IMR-90 (cell line): Measurements from ENCODE around the gene ARHGAP32. TPM values are rescaled to one million over a fixed set of nuclear protein-coding genes. Genes with fewer than 3 reads are reported as not detected.

Source experiments
- ATAC-seq: fragments of 200-7000 bp; cut with Tn5 transposase; 2 replicates; pipeline ENCODE4 v1.9.1; 2020; ENCODE audit warnings: low read depth, mild to moderate bottlenecking, moderate library complexity
- BruUV-seq: library from RNA; stranded (reverse); fragments of 400-500 nt; replicated peaks from 2 replicates; lab custom pipeline; 2021; lab: Mats Ljungman, UMichigan
- CTCF ChIA-PET: fragments of 300-600 bp; formaldehyde crosslinking; extraction: SDS; loops from one replicate; lab custom pipeline; 2021; ENCODE audit warnings: antibody characterized with exemption; lab: Yijun Ruan, JAX
- POLR2A ChIA-PET: fragments of 300-600 bp; sonication (Branson Sonifier 250); formaldehyde crosslinking; loops from one replicate; lab custom pipeline; 2022; ENCODE audit warnings: antibody characterized with exemption; ENCODE audit not compliant: unreplicated experiment; lab: Charles Lee
- DNase-seq: peaks from one replicate; pipeline ENCODE4 v3.0.0; 2013
- H2AFZ ChIP-seq: replicated peaks from 2 replicates; pipeline ENCODE3; 2013; ENCODE audit warnings: low read length, mild to moderate bottlenecking; ENCODE audit not compliant: poor library complexity
- H2AK5ac ChIP-seq: 2 replicates; pipeline ENCODE4 v1.6.1; 2013; ENCODE audit warnings: low read depth, low read length, inconsistent platforms
- H2AK9ac ChIP-seq: replicated peaks from 2 replicates; pipeline ENCODE3; 2013; ENCODE audit warnings: mild to moderate bottlenecking, low read depth, low read length, moderate library complexity; ENCODE audit not compliant: poor library complexity
- H2BK120ac ChIP-seq: 2 replicates; pipeline ENCODE4 v1.6.1; 2013; ENCODE audit warnings: low read depth, low read length, inconsistent platforms
- H2BK15ac ChIP-seq: 3 replicates; pipeline ENCODE4 v1.6.1; 2013; ENCODE audit warnings: low read depth, low read length, inconsistent platforms
- H2BK20ac ChIP-seq: 2 replicates; pipeline ENCODE4 v1.6.1; 2013; ENCODE audit warnings: low read depth, mild to moderate bottlenecking, inconsistent platforms, low read length, moderate library complexity
- H2BK5ac ChIP-seq: 2 replicates; pipeline ENCODE4 v1.6.1; 2013; ENCODE audit warnings: mild to moderate bottlenecking, low read depth, low read length, inconsistent platforms; ENCODE audit not compliant: poor library complexity, severe bottlenecking
- H3K14ac ChIP-seq: replicated peaks from 2 replicates; pipeline ENCODE4 v1.6.1; 2013; ENCODE audit warnings: low read depth, low read length, inconsistent platforms
- H3K18ac ChIP-seq: 2 replicates; pipeline ENCODE4 v1.6.1; 2013; ENCODE audit warnings: low read depth, low read length, control low read depth
- H3K23ac ChIP-seq: 2 replicates; pipeline ENCODE4 v1.6.1; 2013; ENCODE audit warnings: low read depth, low read length, inconsistent platforms
- H3K27ac ChIP-seq: 2 replicates; pipeline ENCODE4 v1.5.1; 2013; ENCODE audit warnings: mild to moderate bottlenecking, control low read depth, low read length; ENCODE audit not compliant: insufficient read depth
- H3K27me3 ChIP-seq: 2 replicates; pipeline ENCODE4 v1.6.1; 2013; ENCODE audit warnings: low read length; ENCODE audit not compliant: control insufficient read depth, insufficient read depth
- H3K36me3 ChIP-seq: 2 replicates; pipeline ENCODE4 v1.6.1; 2013; ENCODE audit warnings: low read length, mixed read lengths; ENCODE audit not compliant: control insufficient read depth, insufficient read depth
- H3K4ac ChIP-seq: 2 replicates; pipeline ENCODE4 v1.6.1; 2013; ENCODE audit warnings: low read depth, low read length, inconsistent platforms
- H3K4me1 ChIP-seq: 2 replicates; pipeline ENCODE4 v1.6.1; 2013; ENCODE audit warnings: low read length, mixed read lengths; ENCODE audit not compliant: control insufficient read depth, insufficient read depth
- H3K4me2 ChIP-seq: 2 replicates; pipeline ENCODE4 v1.6.1; 2013; ENCODE audit warnings: low read depth, mild to moderate bottlenecking, control low read depth, low read length, moderate library complexity
- H3K4me3 ChIP-seq: 2 replicates; pipeline ENCODE4 v1.5.1; 2013; ENCODE audit warnings: low read depth, mild to moderate bottlenecking, control low read depth, low read length, moderate library complexity; ENCODE audit not compliant: insufficient read depth
- H3K56ac ChIP-seq: 2 replicates; pipeline ENCODE4 v1.6.1; 2013; ENCODE audit warnings: low read length, inconsistent platforms; ENCODE audit not compliant: insufficient read depth; ENCODE audit errors: extremely low read depth
- H3K79me1 ChIP-seq, 2 experiments: 2 replicates each; pipeline ENCODE4 v1.6.1; 2013; ENCODE audit warnings: low read length in 2 of 2, inconsistent platforms in 1 of 2, low read depth in 1 of 2
- H3K9ac ChIP-seq: 2 replicates; pipeline ENCODE4 v1.6.1; 2013; ENCODE audit warnings: low read depth, low read length, control low read depth
- H3K9me1 ChIP-seq: 2 replicates; pipeline ENCODE4 v1.6.1; 2013; ENCODE audit warnings: low read length, inconsistent platforms; ENCODE audit not compliant: insufficient read depth
- H3K9me3 ChIP-seq: 2 replicates; pipeline ENCODE4 v1.6.1; 2013; ENCODE audit warnings: low read length; ENCODE audit not compliant: control insufficient read depth, insufficient read depth
- H4K20me1 ChIP-seq: 2 replicates; pipeline ENCODE4 v1.6.1; 2013; ENCODE audit warnings: low read length, inconsistent platforms; ENCODE audit not compliant: insufficient read depth
- H4K5ac ChIP-seq: 2 replicates; pipeline ENCODE4 v1.6.1; 2013; ENCODE audit warnings: mild to moderate bottlenecking, low read depth, low read length, control low read depth
- H4K8ac ChIP-seq, 2 experiments: 2 replicates each; pipeline ENCODE4 v1.6.1; 2013; ENCODE audit warnings: low read depth in 2 of 2, low read length in 2 of 2, control low read depth in 1 of 2, inconsistent platforms in 1 of 2
- H4K91ac ChIP-seq: 2 replicates; pipeline ENCODE4 v1.6.1; 2013; ENCODE audit warnings: low read depth, low read length, inconsistent platforms; ENCODE audit not compliant: insufficient read depth
- CEBPB ChIP-seq: IDR thresholded peaks from 2 replicates; pipeline ENCODE4 v1.6.1; 2012; ENCODE audit warnings: low read depth, low read length, improper control_type of control experiment
- FOS ChIP-seq: fragments of 150-350 bp; IDR thresholded peaks from 2 replicates; pipeline ENCODE4 v1.6.1; 2016; ENCODE audit warnings: low read depth, low read length
- POLR2A ChIP-seq: IDR thresholded peaks from 2 replicates; pipeline ENCODE4 v1.6.1; 2012; ENCODE audit warnings: mild to moderate bottlenecking, low read depth, low read length
- RCOR1 ChIP-seq: IDR thresholded peaks from 2 replicates; pipeline ENCODE4 v1.6.1; 2012; ENCODE audit warnings: mild to moderate bottlenecking, low read length, improper control_type of control experiment; ENCODE audit not compliant: insufficient replicate concordance
- SMC3 ChIP-seq: fragments of 150-350 bp; IDR thresholded peaks from 2 replicates; pipeline ENCODE4 v1.6.1; 2016; ENCODE audit warnings: low read depth, mild to moderate bottlenecking, antibody characterized with exemption, low read length, moderate library complexity
- WGBS, 2 experiments: methylation state at CpG; one replicate each; pipeline versions ENCODE4 v1.1.5 to v1.1.7; 2013; ENCODE audit warnings: missing lambda C conversion rate in 2 of 2; ENCODE audit not compliant: insufficient read length in 1 of 2; ENCODE audit errors: extremely low coverage in 2 of 2; 5-methylcytosine and 5-hydroxymethylcytosine counted together
- dilution Hi-C: fragments of 300-500 bp; cut with HindIII; formaldehyde crosslinking; loops from one replicate; pipeline ENCODE4 v1.14.3; 2018; ENCODE audit warnings: low sequenced_read_pairs; ENCODE audit not compliant: unreplicated experiment
- in situ Hi-C: fragments of 300-500 bp; cut with MboI; formaldehyde crosslinking; loops from 3 replicates; pipeline ENCODE4 v1.14.3; 2019; ENCODE audit warnings: low sequenced_read_pairs, inconsistent platforms, mixed read lengths
- intact Hi-C: fragments of 100-400 bp; cut with micrococcal nuclease; formaldehyde crosslinking; loops from 2 replicates; pipeline ENCODE4 v1.10.0; 2022
- polyA plus RNA-seq, 3 experiments: library from polyadenylated mRNA; depleted of rRNA; stranded (reverse); fragments of >200 nt; gene quantifications; 2 replicates each; pipeline ENCODE4 v1.2.3, GENCODE V29; 2012; ENCODE audit warnings: low replicate concordance in 1 of 3
- total RNA-seq: library from RNA; depleted of rRNA; stranded (reverse); fragments of >200 nt; gene quantifications from 2 replicates; pipeline ENCODE4 v1.2.3, GENCODE V29; 2012

Gene ARHGAP32
- total and polyA plus RNA-seq, 2 of the 4 experiments (the other 2 are of a cell fraction): 4.1 to 8.4 TPM

- POLR2A ChIA-PET: interaction anchor here (0.7 kb wide), 1 partner anchor 22 kb away, joined by 9 read pairs; no protein-coding TSS in a partner anchor
These were observed 158.1 kb downstream of the ARHGAP32 start for GRCh38 chr11:129034001-129034400.

More at GRCh38 chr11:129034001-129034400, 158.1 kb downstream of the ARHGAP32 start:
- Histone ChIP-seq H3K14ac (no peak overlapping the region), H3K4me2 (no peak overlapping the region), H4K20me1 (no peaks in the 10 kb centered on the region), H2AK9ac (no peak overlapping the region), H2BK20ac (no peak overlapping the region), H2BK120ac (no peak overlapping the region), H3K9me1 (no peaks in the 10 kb centered on the region; the same call in 1 of the 2 replicates), H3K9ac (no peak overlapping the region), H4K91ac (no peak overlapping the region), H4K5ac (no peak overlapping the region), H4K8ac (no peak overlapping the region), H3K18ac (no peak overlapping the region), H2BK15ac (no peak overlapping the region), H3K4me3 (no peak overlapping the region), H3K36me3 (no peaks in the 10 kb centered on the region), H3K4me1 (no peaks in the 10 kb centered on the region), H2BK5ac (no peak overlapping the region), H3K27ac (no peak overlapping the region), H3K4ac (no peak overlapping the region), H2AK5ac (no peak overlapping the region), H3K23ac (no peak overlapping the region), H3K27me3 (no peaks in the 10 kb centered on the region), H2AFZ (no peak overlapping the region), H3K56ac (no peak overlapping the region), H3K79me1 (no peaks in the 10 kb centered on the region), H3K9me3 (no peaks in the 10 kb centered on the region)
- dilution Hi-C loops: no loop called here
- no TSS peak for BruUV-seq
- TF ChIP-seq CEBPB (no peak), SMC3 (no peak), POLR2A (no peak), RCOR1 (no peak), FOS (no peak)
- CTCF ChIA-PET: no interaction called here
- 86% methylated on average over 1 of the region's 1 CpG; no CpG with 5 or more reads in 1 of the 2 experiments for WGBS, 2 experiments
- no peak for DNase-seq
- no peak for ATAC-seq
- intact Hi-C loops: no loop called here
- in situ Hi-C loops: no loop called here
